OCI-LY3 (cell line): ENCODE results near the gene PLIN4.

ENCODE experiments used
- EZH2phosphoT487 ChIP-seq: fragments of 200-600 bp; shearing (Covaris generic); IDR thresholded peaks from 2 replicates; pipeline ENCODE4 v1.6.1; 2018; ENCODE audit warnings: antibody characterized with exemption, mixed run types, low read depth
- TF ChIP-seq, protein P1 (sequence below): fragments of 200-600, 300-600 bp; sonication (generic); IDR thresholded peaks from 2 replicates; pipeline ENCODE4 v1.5.1; 2014; ENCODE audit warnings: antibody characterized with exemption, low read length, low read depth

DNA sequence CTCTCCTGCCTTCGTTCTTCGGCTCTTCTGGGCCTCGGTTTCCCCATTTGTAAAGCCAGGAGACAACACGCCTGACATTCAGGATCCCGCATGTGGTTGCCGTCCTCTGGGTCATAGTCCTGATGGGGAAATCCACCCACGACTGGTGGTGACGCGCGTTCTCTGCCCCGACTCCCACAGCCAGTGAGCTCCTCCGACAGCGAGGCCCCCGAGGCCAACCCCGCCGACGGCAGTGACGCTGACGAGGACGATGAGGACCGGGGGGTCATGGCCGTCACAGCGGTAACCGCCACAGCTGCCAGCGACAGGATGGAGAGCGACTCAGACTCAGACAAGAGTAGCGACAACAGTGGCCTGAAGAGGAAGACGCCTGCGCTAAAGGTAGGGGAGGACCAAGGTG, 29.8 kb downstream of the PLIN4 start:
- TF ChIP-seq, protein P1, sequence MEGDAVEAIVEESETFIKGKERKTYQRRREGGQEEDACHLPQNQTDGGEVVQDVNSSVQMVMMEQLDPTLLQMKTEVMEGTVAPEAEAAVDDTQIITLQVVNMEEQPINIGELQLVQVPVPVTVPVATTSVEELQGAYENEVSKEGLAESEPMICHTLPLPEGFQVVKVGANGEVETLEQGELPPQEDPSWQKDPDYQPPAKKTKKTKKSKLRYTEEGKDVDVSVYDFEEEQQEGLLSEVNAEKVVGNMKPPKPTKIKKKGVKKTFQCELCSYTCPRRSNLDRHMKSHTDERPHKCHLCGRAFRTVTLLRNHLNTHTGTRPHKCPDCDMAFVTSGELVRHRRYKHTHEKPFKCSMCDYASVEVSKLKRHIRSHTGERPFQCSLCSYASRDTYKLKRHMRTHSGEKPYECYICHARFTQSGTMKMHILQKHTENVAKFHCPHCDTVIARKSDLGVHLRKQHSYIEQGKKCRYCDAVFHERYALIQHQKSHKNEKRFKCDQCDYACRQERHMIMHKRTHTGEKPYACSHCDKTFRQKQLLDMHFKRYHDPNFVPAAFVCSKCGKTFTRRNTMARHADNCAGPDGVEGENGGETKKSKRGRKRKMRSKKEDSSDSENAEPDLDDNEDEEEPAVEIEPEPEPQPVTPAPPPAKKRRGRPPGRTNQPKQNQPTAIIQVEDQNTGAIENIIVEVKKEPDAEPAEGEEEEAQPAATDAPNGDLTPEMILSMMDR = no peak
- TF ChIP-seq EZH2phosphoT487 = no peak
